NCI-H774 (cell line): ENCODE results near the gene CACNA1D.
A peak's percentile ranks its signal among the peaks of the same experiment; 100 is the strongest.
"Not testable (repeated sequence)": the region's sequence is repeated elsewhere in the genome, so short reads cannot be mapped to it uniquely, and the experiment has no call there.

ENCODE experiments used
- DNase-seq: peaks from one replicate; lab custom pipeline; 2025; lab: John Stamatoyannopoulos, UW

Gene CACNA1D

DNA sequence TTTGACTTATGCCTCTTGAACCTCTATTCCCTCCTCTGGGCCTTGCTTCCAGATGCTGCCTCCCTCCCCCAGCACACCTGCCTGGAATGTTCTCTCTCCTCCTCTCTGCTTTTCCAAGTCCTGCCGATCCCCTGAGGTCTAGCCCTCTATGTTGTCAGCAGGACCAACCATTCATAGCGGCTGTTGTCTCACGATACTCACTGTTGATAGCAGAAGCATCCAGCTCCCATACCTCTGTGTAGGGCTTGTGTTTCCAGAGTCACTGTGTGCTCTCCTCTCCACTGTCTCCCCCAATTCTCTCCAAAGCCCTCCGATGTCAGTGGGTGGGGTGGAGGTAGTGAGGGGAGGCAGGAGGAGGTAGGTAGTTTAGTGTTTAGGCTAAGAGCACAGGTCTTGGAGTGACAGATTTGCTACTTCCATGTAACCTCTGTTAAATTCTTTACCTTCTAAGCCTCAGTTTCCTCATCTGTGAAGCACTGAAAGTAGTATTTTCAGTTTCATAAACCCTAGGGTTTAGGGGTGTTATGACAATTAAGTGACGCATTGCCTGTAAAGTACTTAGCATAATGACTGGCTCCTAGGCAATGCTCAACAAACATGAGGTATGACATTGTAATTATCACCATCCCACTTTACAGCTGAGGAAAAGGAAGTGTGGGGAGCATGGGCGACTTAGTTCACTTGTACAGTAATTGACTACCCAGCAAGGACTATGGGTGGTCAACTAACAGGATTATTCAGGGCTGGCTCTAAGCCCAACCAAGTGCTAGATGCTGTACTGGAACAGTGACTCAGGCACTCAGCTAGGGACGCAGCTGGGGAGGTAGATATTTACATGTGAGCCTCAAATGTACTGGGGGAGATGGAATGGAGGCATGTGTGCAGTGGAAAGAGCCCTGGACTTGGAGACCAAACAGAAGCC lies 122.8 kb downstream of the CACNA1D start:
- DNase-seq = no peak

DNA sequence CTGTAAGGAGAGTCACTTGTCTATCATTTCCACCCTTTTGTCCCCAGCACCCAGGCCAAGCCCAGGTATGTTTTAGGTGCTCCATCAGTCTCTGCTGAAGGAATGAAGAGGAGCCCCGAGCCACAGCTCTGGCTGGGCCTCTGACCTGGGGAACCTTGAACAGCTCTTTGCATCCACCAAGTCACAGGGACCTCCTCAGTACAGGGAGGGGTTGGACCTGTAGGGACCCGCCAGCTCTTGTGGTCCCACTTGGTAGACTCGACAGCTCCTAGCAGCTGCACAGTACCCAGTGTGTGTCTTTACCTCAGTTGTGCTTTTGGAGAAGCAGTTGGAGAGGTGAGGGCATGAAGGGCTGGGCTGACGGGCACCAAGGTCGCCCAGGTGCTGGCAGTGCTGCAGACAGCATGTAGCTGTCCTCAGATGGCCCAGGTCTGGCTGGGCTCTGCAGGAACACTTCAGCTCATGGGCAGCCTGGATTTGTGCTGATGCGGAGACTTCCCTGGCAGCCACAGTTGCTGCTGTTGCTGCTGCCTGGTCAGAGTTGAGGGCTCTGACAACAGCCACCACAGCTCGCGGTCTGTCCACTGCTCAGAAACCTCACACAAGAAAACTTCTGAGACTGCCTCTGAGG lies 123.6 kb downstream of the CACNA1D start:
- DNase-seq = no peak

DNA sequence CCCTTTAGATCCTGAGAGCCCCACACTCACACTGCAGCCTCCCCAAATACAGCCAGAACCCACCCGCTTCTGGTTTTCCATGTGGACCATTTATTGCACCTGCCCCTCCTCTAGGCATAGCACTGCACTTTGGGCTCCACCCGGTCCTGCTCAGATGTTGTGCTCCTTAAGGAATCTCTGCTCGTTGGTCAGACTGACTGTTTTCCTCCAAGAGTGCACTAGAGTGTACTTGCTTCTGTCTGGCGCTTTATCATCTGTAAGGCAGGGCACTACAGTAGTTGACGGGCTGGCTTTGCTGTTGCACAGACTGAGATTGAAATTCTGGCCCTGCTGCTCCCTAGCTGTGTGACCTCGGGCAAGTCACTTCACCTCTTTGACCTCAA lies 124.1 kb downstream of the CACNA1D start:
- no peak for DNase-seq

DNA sequence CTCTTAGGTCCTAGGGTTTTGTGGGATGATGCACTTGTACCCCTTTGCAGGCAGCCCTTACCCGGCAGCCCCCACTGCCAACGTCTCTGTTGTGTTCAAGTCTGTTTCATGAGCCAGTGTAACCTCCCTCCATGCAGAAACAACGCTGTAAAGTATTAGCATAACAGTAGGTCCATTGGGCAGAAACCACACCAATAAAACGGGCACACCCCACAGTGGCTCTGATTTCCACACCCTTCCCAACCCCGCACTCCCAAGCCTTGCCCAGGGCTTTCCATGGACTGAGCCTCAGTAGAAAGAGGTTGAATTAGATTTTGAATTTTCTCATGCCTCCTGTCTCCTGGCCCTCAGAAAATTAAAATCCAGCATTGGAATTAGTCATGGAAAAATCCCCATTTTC lies 124.5 kb downstream of the CACNA1D start:
- DNase-seq = no peak

DNA sequence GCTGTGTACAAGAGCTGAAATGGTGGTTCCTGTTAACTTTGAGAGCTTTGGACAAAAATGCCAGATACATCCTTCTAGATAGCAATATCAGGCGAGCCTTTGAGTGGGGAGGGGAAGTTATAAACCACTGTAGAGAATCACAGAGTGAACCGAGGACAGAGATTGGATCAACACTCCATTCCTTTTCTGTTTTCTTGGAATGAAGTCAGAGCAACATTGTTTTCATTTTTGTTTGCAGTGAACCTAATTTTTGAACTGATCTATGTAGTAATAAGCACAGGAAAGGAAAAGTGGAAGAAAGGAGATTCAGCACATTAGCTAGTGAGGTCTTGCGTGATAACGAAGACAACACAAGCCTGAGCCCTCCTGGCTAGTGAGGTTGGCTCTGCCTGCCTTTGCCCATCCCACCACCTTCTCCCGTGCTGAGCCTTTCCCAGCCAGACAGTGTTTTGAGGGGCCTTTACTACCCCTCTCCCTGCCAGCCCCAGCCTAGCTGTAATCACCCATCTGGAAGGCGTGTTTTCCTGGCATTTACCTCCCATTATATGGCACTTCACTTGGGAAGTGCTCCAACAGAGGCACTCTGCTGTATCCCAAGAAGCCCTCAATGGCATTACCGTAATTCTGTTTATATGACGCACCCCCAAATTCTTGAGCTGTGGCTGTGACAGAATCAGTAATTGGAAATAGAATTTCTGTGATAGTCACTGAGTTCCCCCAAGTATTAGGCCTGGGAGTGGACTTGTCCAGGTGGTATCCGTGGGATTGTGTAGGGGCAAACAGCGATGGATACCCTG lies 129.8 kb downstream of the CACNA1D start:
- no peak for DNase-seq

DNA sequence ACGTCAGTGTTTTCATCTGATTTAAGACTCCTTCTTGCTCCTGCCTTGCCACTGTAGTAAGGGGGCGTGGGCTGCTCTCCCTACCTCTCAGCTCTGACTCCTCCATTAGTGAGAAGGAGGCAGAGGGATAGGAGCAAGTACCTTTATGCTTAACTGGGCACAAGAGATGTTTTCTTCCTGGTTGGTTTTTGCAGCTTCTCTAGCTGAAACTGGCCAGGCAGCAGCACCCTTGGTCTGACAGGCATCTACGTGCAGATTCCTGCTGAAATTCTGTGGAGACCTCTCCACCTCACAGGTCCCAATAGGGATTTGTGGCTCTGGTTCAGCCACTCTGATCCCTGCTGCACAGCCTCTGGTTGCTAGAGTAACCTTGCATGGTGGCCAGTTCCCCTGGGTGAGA lies 132.5 kb downstream of the CACNA1D start:
- DNase-seq = no peak

DNA sequence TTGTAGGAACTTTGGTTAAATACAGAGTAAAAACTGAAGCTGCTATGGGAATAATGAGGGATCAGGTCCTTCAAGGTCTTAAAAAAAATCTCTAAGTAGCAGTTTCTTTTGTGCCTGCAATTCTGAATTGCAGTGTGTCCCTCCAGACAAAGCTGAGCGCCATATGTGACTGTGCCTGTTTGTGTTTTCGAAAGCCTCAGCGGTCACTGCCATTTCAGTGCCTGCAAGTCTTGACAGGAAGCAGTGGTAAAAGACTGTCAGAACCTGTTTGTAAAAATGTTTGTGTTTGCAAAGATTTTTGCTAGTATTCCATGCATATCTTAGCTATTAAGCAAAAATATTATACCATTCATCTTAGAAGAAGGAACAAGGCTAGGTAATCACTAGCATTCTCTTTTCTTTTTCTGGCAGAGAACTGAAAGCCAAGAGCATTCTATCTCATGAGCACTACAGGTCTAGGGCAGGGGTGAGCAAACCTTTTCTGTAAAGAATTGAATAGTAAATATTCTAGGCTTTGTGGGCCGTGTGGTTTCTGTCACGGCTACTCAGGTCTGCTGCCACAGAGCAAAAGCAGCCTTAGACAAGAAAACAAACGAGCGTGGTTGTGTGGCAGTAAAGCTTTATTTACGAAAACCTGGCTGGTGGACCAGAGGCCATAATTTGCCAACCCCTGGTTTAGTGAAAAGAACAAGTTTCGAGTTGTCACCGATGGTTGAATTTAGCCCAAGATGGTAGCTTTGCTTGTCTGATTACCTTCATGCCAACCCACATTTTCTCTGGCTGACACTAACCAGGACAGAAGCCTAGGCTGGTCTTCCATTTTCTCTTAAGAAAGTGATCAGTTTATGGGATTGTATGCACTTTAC lies 134.4 kb downstream of the CACNA1D start:
- DNase-seq = no peak

DNA sequence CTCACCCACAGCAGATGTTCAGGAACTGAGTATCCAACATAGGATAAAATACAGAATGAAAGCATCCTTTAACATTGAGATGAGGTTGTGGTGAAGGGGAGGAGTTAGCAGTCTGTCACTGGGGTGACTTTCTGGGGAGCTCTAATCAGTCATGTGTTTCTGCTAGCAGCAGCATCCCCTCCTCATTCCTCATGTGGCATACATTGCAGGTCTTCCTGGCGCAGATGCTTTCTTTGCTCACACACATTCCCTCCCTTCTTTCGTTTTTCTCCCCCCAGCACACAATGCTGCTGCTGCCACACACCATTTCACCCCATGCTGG lies 135.0 kb downstream of the CACNA1D start:
- no peak for DNase-seq

DNA sequence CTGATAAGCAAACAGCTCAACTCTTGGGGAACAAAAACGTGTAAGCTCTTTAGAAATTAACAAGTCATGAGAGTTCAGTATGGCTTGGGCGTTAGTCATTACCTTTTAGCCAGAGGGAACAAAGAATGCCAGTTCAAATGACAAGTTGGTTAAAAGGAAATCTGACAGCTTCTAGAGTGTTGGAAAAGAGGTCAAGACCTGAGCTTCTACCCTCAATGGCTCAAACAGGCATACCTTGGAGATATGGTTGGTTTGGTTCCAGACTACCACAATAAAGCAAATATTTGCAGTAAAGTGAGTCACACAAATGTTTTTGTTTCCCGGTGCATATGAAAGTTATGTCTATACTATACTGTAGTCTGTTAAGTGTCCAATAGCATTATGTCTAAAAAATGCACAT lies 136.1 kb downstream of the CACNA1D start:
- peak; percentile 7 for DNase-seq

DNA sequence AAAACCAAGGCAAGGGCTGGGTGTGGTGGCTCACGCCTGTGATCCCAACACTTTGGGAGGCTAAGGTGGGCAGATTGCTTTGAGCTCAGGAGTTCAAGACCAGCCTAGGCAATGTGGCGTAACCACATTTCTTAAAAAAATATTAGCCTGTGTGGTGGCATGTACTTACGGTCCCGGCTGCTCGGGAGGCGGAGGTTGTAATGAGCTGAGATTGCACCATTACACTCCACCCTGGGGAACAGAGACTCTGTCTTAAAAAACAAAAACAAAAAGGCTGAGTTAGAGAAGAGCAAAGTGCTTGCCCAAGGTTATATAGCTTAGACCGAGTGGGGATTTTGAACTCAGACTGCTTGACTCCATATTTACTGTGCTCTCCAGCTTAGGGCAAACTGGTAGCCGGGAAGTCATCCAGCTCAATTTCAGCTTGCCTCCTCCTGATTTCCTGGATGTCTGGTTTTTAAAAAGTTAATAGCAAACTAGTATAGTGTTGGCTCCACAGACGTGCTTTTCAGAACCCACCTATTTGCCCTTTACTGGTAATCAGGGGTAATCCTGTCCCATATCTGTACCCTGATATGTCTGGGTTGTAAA lies 138.9 kb downstream of the CACNA1D start:
- DNase-seq = no peak

DNA sequence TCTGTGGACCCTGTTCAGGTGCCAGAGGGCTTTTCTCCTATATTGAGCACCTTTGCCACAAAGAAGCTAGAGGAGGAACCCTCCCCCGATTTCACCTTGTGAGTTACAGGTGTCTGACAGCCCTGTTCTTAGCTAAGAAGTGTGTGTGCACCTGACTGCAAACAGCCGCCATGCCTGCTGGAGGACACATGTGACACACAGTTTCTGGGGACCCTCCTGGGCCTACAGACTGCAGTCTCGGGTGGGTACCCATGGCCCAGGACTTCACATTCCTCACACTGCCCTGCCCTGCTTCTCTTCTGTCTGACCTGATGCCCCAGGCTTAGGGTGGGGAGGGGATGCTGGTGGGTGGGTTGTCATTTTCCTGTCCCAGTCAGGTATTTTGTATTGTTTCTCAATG lies 140.6 kb downstream of the CACNA1D start:
- DNase-seq = no peak

DNA sequence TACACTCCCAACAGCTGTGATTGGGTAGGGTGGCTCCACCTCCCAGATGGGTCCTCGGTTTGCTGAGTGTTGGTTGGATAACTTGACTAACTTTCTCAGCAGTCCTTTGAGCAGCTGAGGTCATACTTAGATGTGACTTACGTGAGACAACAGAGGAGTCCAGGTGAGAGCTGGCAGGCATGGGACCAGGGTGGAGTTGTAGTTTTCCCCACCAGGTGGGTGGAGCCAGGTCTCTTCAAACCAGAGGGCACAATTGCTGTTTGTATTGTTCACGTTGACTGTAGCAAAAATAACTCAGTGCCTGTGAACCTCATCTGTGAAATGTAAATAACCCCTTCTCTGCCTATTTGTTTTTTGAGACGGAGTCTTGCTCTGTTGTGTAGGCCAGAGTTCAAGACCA lies 144.4 kb downstream of the CACNA1D start:
- DNase-seq = not testable (repeated sequence)

DNA sequence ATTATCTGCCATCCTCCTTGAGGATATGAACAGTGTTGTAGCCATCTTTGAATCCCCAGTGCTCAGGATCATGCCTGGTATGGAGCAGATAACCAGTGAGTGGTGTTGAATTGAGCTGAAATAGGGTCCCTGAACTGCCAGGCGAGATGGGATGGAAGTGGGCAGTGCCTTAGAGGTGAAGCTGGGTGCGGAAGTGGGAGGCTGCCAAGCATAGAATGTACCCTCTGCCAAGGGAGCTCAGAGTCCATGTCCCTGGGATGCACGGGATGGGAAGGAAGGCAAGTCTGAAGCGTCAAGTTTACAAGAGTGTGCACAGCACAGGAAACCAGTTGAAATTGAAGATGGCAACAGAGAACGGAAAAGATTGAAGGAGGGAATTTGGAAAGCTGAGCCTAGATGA lies 147.0 kb downstream of the CACNA1D start:
- DNase-seq = no peak

DNA sequence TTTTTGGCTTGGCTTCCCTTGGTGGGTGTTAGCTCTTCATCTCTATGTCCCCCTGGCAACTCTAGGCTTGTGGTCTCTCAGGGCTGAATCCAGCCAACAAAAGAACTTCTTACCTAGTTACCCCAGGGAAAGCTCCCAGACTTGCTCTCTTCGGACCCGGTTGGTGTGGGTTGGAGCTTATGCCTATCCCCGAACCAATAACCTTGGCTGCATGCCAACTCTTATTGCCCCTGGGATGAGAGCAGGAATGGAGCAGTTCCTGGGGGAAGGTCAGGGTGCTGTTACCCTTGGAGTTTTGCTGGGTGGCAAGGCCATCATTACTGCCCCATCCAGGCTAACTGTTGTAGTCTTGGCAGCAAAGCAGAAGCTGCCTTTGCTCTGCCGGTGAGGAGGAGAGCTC lies 147.8 kb downstream of the CACNA1D start:
- DNase-seq = no peak

DNA sequence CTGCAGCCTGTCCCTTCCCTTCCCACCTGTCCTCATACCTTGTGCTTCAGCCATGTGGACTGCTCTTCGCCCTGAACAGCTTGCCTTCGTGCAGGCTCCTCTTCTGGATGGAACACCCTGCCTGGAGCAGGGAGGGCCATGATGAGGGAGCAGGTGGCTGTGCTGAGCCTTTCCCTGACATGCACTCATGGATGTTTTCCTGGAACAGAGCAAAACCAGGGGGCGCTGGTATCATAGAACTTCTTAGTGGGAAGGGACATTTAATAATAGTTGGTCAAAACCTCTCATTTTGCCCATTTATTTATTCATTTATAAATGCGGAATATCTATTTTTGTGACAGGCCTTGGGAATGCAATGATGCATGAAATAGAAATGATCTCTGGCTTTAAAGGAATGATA lies 149.3 kb downstream of the CACNA1D start:
- no peak for DNase-seq

DNA sequence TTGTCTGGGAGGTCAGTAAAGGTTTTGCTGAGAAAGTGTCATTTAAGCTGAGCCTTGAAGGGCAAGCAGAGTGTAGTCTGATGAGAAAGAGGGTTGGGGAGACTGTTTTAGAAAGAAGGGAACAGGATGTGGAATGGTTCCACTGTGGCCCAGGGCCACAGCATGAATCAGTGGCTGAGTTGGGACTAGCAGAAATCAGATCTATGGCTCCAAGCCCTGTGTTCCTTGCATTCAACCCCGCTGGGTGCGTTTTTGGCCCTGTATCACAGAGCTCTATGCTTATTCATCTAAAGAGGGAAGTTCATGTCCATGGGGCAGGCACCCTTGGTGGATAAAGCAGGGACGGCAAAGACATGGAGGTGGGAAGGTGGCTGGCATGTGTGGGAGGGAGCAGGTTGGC lies 151.3 kb downstream of the CACNA1D start:
- DNase-seq = no peak

DNA sequence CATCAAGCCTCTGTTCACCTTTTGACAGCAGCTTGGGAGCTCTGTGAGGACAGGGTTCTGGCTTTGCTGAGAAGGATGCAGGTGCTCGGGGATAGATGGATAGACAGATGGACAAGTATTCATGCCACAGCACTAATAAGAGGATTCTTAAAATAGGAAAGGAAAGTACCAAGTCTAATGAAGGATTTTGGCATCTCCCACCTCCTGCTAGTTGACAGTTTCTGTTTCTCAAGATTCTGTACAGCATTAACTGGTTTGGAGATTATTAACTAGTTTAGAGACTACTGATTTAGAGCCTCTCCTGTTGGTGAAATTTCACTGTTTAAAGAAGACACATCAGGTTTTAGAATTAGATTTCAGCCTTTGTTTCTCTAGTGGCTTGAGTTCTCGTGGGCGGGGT lies 152.3 kb downstream of the CACNA1D start:
- no peak for DNase-seq

DNA sequence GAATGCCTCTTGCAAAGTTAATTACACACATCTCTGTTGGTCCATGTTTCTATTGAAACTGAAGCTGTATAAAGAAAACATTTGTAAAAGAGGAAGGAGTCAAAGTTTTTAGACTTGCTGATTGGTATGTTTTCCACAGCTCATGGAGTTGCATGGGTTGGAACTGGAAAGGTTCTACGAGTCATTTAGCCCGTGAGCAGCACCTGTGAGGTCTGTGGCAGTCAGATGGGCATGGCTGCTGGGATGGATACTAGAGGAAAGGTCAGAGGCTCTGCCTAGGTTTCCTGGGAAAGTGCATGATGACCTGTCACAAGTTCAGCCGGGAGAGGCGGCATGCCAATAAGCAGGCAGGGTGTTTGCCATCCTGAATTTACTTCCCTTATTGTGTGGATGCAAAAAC lies 155.4 kb downstream of the CACNA1D start:
- no peak for DNase-seq

DNA sequence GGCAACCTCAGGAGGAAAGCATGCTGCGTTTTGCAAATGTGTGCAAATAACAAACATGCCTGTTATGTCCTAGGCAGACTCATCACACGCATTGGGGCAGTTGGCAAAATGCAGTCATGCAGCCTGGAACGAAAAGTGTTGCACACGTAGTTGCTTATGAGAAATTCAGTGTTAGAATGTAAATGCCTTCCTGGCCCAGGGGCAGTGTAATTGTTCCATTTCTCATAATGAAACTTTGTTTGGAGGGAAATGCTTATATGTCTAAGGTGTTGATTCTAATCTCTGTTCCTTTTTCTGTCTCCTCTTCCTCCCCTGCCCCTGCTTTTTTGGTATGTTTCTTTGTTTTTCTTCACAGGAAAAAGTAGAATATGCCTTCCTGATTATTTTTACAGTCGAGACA lies 156.0 kb downstream of the CACNA1D start:
- no peak for DNase-seq

DNA sequence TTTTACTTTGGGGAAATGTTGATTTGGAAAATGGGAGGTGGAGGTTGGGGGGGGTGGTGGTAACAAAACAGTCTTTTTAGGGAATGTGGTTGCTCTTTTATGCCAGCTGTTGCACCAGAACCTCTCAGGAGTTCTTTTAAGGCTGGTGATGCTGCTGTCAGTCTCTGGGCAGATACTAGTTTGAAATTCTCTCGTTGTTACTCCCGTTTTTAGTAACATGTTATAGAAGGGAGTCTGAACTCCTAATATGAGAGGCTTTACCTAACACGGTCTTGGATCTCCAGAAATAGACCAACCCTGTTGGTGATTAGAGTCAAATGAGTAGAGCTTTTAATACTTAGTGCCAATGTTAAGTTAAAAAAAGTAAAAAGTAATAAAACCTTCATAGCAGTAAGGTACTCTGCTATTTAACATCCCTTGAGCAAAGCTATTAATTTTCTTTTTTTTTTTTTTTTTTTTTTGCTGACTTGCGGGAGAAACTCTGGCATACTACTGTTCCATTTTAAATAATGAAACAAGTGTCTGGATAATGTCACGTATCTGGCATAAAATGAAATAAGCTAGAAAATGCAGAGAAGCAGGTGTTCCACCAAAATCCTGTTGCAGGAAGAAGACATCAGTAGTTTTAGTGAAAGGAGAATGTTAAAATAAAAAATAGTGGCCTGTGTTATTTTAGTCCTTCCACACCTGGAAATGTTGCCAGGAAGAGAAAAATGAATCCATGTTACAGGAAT lies 156.7 kb downstream of the CACNA1D start:
- no peak for DNase-seq

DNA sequence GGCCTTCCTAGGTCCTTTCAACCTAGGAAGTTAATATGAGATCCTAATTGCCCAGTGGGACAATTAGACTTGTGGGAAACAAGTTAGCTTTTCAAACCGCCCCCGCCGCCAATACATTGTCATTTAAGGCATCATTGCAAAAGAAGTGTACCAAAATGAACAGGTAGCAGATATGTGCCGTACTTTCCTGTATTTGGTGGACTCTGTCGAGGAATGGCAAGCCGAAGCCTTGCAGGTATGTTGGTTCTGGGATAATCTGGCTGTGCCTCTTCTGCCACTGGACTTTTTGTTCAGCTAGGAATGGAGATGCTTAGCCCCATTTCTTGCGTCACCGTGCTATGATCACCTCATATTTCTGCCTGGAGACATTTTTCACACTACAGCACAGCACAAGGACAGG lies 157.5 kb downstream of the CACNA1D start:
- no peak for DNase-seq
